Body of pancreas (tissue), 4 donors: ENCODE results near the gene LTB4R. TPM values are rescaled to one million over a fixed set of nuclear protein-coding genes. Genes with fewer than 3 reads are reported as not detected.

Experiments used
- ATAC-seq: fragments of 150-250 bp; one replicate; pipeline ENCODE4 v1.9.1; 2016
- DNase-seq, 4 donors: peaks; one replicate each; pipeline ENCODE4 v3.0.0-alpha.2; 2019
- H3K27ac ChIP-seq, 4 donors: fragments of 200-600 bp; sonication (generic); 1 replicate in 3 of 4; 2 replicates in 1 of 4; pipeline versions ENCODE4 v1.5.1 to v1.6.1; 2016 to 2019; ENCODE audit warnings: mild to moderate bottlenecking in 1 of 4, mixed read lengths in 1 of 4, moderate library complexity in 1 of 4
- H3K27me3 ChIP-seq, 2 donors: fragments of 200-600 bp; sonication (generic); one replicate each; pipeline ENCODE4 v1.6.0; 2016; ENCODE audit warnings: mild to moderate bottlenecking in 1 of 2
- H3K36me3 ChIP-seq, 2 donors: fragments of 200-600 bp; sonication (generic); replicated peaks in 1 of 2; 2 replicates each; pipeline ENCODE4 v1.5.1; 2016; ENCODE audit warnings: low read depth in 2 of 2; ENCODE audit not compliant: insufficient read depth in 1 of 2
- H3K4me1 ChIP-seq: fragments of 200-600 bp; sonication (generic); one replicate; pipeline ENCODE4 v1.6.0; 2016
- H3K4me3 ChIP-seq, 2 donors: fragments of 200-600 bp; sonication (generic); 1 replicate in 1 of 2; 2 replicates in 1 of 2; pipeline ENCODE4 v1.5.1; 2016 to 2019
- H3K9me3 ChIP-seq, 3 donors: fragments of 200-600 bp; sonication (generic); 1 replicate in 2 of 3; 2 replicates in 1 of 3; pipeline ENCODE4 v1.5.1; 2016
- POLR2A ChIP-seq, 3 donors: fragments of 450-650 bp; IDR thresholded peaks; one replicate each; pipeline ENCODE4 v1.6.1; 2016; ENCODE audit warnings: antibody characterized with exemption in 3 of 3, mild to moderate bottlenecking in 2 of 3
- WGBS, 2 donors: methylation state at CpG; one replicate each; pipeline ENCODE4 v1.1.5; 2017; 5-methylcytosine and 5-hydroxymethylcytosine counted together
- intact Hi-C: fragments of 100-400 bp; cut with DNase I; formaldehyde crosslinking; loops from one replicate; pipeline ENCODE4 v1.15.1; 2023
- total RNA-seq, 2 donors: library from RNA; depleted of rRNA; stranded (reverse); fragments of >200 nt; gene quantifications; one replicate each; pipeline ENCODE4 v1.1.0, GENCODE V29; 2016
- TF ChIP-seq, protein P1 (sequence below), 7 experiments: fragments of 450-650 bp in 4 of 7; fragments of 200-600 bp in 3 of 7; sonication (generic) in 3 of 7; IDR thresholded peaks; one replicate each; pipeline ENCODE4 v1.5.1; 2016 to 2019; ENCODE audit warnings: antibody characterized with exemption in 7 of 7

LTB4R gene
- total RNA-seq, 2 donors from 2014 or later = 3.6 to 9.1 TPM

DNA sequence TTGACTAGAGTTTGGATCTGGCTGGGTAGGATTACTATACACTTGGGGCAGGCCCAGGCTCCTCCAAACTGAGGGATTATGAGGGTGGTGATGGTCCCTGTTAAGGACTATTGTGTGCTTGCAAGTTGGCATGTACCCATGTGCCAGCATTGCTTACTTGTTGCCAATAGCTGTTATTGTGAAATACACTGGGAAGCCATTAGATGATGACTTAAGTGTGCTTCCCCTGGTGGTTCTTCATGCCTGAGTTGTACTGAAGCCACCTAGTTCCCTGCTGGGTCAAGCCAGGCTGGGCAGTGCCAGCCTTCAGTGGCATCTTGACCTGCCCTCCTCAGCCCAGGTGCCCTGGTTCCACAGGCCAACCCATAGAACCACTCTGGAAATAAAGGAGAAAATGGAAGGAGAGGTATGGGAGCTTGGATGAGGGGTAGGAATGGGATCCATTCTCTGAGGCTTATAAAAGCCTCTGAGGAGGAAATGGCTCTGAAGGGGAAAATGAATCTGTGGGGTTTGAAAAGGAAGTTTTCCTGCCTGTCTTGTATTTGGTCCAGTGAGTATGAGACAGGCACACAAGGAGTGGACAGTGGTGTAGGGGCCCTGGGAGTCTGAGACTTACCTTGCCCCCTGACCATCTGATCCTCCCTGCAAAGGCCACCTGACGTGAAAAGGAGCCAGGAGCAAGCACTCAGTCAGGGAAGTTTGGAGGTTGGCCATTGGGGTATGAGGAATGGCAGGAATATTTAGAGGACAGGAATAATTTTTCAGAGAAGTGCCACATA lies 724 bp downstream of the LTB4R start:
- DNase-seq = peak in 1 of 4 donors; percentile 56
- no peak for TF ChIP-seq POLR2A (IDR thresholded peaks at IDR 0.05)
- TF ChIP-seq, protein P1, sequence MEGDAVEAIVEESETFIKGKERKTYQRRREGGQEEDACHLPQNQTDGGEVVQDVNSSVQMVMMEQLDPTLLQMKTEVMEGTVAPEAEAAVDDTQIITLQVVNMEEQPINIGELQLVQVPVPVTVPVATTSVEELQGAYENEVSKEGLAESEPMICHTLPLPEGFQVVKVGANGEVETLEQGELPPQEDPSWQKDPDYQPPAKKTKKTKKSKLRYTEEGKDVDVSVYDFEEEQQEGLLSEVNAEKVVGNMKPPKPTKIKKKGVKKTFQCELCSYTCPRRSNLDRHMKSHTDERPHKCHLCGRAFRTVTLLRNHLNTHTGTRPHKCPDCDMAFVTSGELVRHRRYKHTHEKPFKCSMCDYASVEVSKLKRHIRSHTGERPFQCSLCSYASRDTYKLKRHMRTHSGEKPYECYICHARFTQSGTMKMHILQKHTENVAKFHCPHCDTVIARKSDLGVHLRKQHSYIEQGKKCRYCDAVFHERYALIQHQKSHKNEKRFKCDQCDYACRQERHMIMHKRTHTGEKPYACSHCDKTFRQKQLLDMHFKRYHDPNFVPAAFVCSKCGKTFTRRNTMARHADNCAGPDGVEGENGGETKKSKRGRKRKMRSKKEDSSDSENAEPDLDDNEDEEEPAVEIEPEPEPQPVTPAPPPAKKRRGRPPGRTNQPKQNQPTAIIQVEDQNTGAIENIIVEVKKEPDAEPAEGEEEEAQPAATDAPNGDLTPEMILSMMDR (IDR thresholded peaks at IDR 0.05) = no peak

DNA sequence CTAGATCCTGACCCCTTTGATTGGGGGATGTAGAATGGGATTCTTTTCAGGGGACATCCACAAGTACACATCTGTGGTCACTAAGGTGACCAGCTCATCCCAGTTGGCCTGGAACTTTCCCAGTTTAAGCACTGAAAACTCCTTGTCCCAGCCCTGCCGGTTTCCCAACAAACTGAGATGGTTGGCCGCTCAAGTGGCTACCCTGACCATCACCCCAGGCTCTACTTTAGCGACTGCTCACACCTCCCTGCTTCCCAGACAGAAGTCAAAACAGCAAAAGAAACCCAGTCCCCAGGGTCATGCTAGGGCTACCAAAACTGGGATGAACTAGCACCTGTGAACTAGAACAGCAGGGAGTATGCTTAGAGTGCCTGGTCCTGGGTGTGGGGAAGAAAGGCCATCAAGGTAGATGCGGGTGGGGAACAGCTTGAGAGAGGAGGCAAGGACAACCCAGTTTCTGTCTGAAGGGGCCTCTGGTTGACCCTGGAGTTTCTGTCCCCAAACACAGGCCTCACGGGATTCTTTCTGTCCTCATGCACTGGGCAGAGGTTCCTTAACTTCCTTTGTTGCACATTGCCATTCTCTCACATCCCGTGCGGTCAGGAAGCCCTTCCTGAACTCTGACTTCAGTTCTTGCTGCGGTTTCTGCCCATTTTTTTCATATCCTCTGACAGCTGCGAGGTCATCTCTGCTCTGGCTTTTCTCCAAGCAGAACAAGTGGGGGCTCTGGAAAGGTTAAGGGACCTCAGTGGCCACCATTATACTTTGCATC lies 1.6 kb downstream of the LTB4R start:
- Histone ChIP-seq H3K4me3 (no peak overlapping the region), H3K36me3 (no peaks in the 10 kb centered on the region), H3K4me1 (peaks cover 52% of the 10 kb centered on the region), H3K27ac (peak overlapping the region in 1 of 4 donors; percentile 88), H3K9me3 (no peaks in the 10 kb centered on the region), H3K27me3 (no peaks in the 10 kb centered on the region)
- WGBS, 2 donors = 69 to 87% methylated on average over 8 to 9 of the region's 9 CpGs
- DNase-seq = peak in 1 of 4 donors; percentile 72
- intact Hi-C loops = no loop called here
- no peak for TF ChIP-seq POLR2A (IDR thresholded peaks at IDR 0.05)
- TF ChIP-seq, protein P1 (IDR thresholded peaks at IDR 0.05) = no peak
- ATAC-seq = no peak

More for the DNA sequence above, 724 bp downstream of the LTB4R start:
- Histone ChIP-seq H3K27me3 (no peaks in the 10 kb centered on the region), H3K4me3 (no peak overlapping the region), H3K27ac (peak overlapping the region; percentile 79 to 91 (median 86)), H3K36me3 (no peaks in the 10 kb centered on the region), H3K9me3 (no peaks in the 10 kb centered on the region), H3K4me1 (peaks cover 61% of the 10 kb centered on the region)
- WGBS, 2 donors = 80 to 88% methylated on average over 1 of the region's 1 CpG
- intact Hi-C loops = no loop called here
- no peak for ATAC-seq

DNA sequence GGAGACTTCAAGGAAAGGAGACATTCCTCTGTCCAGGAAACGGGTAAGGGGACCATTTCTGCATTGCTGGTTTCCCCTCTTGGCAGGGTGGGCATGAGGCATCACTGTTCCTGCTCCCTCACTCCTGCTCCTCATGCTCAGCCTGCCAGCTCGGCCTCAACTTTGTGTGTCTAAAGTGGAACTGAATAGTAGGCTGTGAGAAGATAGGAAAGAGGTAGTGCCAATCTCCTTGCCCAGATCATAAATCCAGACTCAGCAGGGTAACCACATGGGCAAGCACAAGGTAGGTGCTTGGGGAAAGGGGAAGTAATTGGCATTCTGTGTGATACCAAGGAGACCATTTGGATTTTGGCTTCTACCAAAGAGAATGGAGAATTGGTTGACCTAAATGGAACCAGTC lies 2.6 kb downstream of the LTB4R start:
- DNase-seq = no peak
- H3K36me3 ChIP-seq = no peaks in the 10 kb centered on the region
- 82 to 96% methylated on average over 2 of the region's 2 CpGs for WGBS, 2 donors

DNA sequence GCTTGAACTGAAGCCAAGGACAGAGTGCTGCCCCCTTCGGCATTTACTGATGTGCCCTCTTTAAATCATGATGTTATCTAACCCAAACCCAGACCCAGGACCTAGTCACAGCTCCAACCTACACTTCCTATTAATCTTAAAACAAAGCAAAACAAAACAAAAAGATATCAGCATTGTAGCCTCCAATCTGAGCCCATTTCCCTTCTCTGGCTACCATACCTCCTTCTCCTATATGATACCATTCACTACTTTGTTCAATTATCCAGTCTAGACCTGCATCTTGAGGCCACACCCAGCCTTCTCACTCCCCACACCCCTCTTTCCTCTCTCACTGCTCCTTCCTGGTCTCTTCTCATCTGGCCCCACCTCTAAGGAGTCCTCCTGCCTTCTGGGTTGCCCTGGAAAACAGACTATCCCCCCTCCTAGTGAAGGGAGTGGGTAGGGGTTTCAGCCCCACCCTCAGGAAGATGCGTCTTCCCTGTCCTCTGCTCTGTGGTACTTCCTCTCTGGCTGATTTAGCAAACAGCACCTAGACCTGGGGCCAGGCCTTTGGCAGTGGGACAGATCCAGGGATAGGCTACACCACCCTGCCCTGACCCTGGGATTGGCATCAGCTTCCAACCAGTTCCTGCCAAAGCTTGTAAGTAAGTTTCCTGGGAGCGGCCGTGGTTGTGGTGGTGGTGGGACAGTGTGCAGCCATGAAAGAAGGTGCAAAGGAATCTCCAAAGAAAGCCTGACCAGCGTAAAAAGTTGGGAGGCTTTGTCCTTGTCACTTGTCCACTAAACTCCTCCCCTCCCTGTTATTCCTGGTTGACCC lies 3.3 kb downstream of the LTB4R start:
- 69 to 77% methylated on average over 5 of the region's 5 CpGs for WGBS, 2 donors
- DNase-seq = no peak
- Histone ChIP-seq H3K36me3 (no peaks in the 10 kb centered on the region), H3K27ac (peak overlapping the region in 1 of 4 donors; percentile 5), H3K4me1 (peaks cover 35% of the 10 kb centered on the region), H3K4me3 (no peak overlapping the region), H3K27me3 (no peaks in the 10 kb centered on the region), H3K9me3 (no peaks in the 10 kb centered on the region)
- no peak for ATAC-seq
- no peak for TF ChIP-seq POLR2A (IDR thresholded peaks at IDR 0.05)
- TF ChIP-seq, protein P1 (IDR thresholded peaks at IDR 0.05) = no peak
- intact Hi-C loops = no loop called here

More for the DNA sequence above, 2.6 kb downstream of the LTB4R start:
- TF ChIP-seq POLR2A (IDR thresholded peaks at IDR 0.05) = no peak
- TF ChIP-seq, protein P1 (IDR thresholded peaks at IDR 0.05) = no peak
- Histone ChIP-seq H3K27ac (peak overlapping the region in 1 of 4 donors; percentile 88), H3K27me3 (no peaks in the 10 kb centered on the region), H3K4me3 (no peak overlapping the region), H3K4me1 (peaks cover 42% of the 10 kb centered on the region), H3K9me3 (no peaks in the 10 kb centered on the region)
- no peak for ATAC-seq
- intact Hi-C loops = no loop called here
